SK-N-SH treated with all-trans-retinoic acid at 6 μM for 48 hours (cell line): ENCODE results near the gene FGF14.
A peak's percentile ranks its signal among the peaks of the same experiment; 100 is the strongest.

Source experiments
- ATAC-seq: fragments of 200-7000 bp; cut with Tn5 transposase; 3 replicates; pipeline ENCODE4 v1.9.1; 2020; ENCODE audit warnings: mild to moderate bottlenecking, moderate library complexity
- ARNTL ChIP-seq: fragments of 450-650 bp; formaldehyde crosslinking; IDR thresholded peaks from 2 replicates; pipeline ENCODE4 v1.5.0; 2020; ENCODE audit warnings: low read depth, mild to moderate bottlenecking, moderate library complexity, borderline replicate concordance
- CSDC2 ChIP-seq: fragments of 250-450 bp; sonication (Bioruptor Pico); IDR thresholded peaks from 2 replicates; pipeline ENCODE4 v1.5.0; 2020; ENCODE audit warnings: mild to moderate bottlenecking, moderate library complexity
- ESRRG ChIP-seq: fragments of 250-450 bp; sonication (Bioruptor Pico); IDR thresholded peaks from 2 replicates; pipeline ENCODE4 v1.6.1; 2021; ENCODE audit warnings: mild to moderate bottlenecking
- GLIS3 ChIP-seq: fragments of 250-450 bp; sonication (Bioruptor Pico); IDR thresholded peaks from 2 replicates; pipeline ENCODE4 v1.5.0; 2020; ENCODE audit warnings: mild to moderate bottlenecking, moderate library complexity
- ISL1 ChIP-seq: fragments of 250-450 bp; sonication (Bioruptor Pico); IDR thresholded peaks from 2 replicates; pipeline ENCODE4 v2.1.2; 2022; ENCODE audit warnings: mild to moderate bottlenecking, moderate library complexity
- RARB ChIP-seq: fragments of 250-450 bp; sonication (Bioruptor Pico); IDR thresholded peaks from 2 replicates; pipeline ENCODE4 v1.8.0; 2021; ENCODE audit warnings: mild to moderate bottlenecking, moderate library complexity
- TCF4 ChIP-seq: fragments of 250-450 bp; sonication (Bioruptor Pico); IDR thresholded peaks from 2 replicates; pipeline ENCODE4 v1.8.0; 2021; ENCODE audit warnings: mild to moderate bottlenecking, moderate library complexity, borderline replicate concordance
- ZC3H10 ChIP-seq: fragments of 250-450 bp; sonication (Bioruptor Pico); IDR thresholded peaks from 2 replicates; pipeline ENCODE4 v1.5.1; 2021; ENCODE audit warnings: mild to moderate bottlenecking, moderate library complexity
- ZFP3 ChIP-seq: fragments of 250-450 bp; sonication (Bioruptor Pico); IDR thresholded peaks from 2 replicates; pipeline ENCODE4 v1.5.0; 2020; ENCODE audit warnings: mild to moderate bottlenecking, moderate library complexity
- ZNF70 ChIP-seq: fragments of 450-650 bp; formaldehyde crosslinking; IDR thresholded peaks from 2 replicates; pipeline ENCODE4 v1.5.0; 2020; ENCODE audit warnings: mild to moderate bottlenecking, moderate library complexity
- ZNF8 ChIP-seq: fragments of 450-650 bp; formaldehyde crosslinking; IDR thresholded peaks from 2 replicates; pipeline ENCODE4 v1.5.0; 2020; ENCODE audit warnings: mild to moderate bottlenecking, moderate library complexity
- TF ChIP-seq, protein P1 (sequence below): fragments of 250-450 bp; sonication (Bioruptor Pico); IDR thresholded peaks from 2 replicates; pipeline ENCODE4 v1.8.0; 2020; ENCODE audit warnings: mild to moderate bottlenecking, moderate library complexity, borderline replicate concordance
- TF ChIP-seq, protein P2 (sequence below): fragments of 250-450 bp; sonication (Bioruptor Pico); IDR thresholded peaks from 2 replicates; pipeline ENCODE4 v1.5.1; 2021; ENCODE audit warnings: mild to moderate bottlenecking, moderate library complexity
- TF ChIP-seq, protein P3 (sequence below): fragments of 250-450 bp; sonication (Bioruptor Pico); IDR thresholded peaks from 2 replicates; pipeline ENCODE4 v1.5.1; 2020; ENCODE audit warnings: low read depth, mild to moderate bottlenecking, moderate library complexity
- TF ChIP-seq, protein P4 (sequence below): fragments of 250-450 bp; sonication (Bioruptor Pico); IDR thresholded peaks from 2 replicates; pipeline ENCODE4 v1.8.0; 2021; ENCODE audit warnings: low read depth, mild to moderate bottlenecking, moderate library complexity, borderline replicate concordance

Gene FGF14

DNA sequence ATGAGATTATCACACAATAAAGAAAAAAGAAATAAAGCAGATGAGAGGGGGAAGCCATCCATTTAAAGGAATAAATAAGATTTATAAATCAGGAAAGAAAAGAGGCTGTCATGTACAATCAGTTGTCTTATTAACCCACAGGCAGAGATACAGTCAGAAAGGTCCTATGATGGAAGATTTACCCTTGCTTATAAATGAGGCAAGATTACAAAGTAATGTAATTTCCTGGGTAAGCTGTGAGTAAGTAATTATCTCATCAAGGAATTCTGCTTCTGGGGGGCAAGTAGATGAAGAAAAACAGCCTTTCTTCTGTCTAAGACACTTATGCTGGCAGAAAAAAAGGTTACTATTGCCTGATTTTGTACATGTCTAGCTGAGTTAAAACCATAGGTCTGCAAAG, 146.4 kb downstream of the FGF14 start:
- TF ChIP-seq, protein P1, sequence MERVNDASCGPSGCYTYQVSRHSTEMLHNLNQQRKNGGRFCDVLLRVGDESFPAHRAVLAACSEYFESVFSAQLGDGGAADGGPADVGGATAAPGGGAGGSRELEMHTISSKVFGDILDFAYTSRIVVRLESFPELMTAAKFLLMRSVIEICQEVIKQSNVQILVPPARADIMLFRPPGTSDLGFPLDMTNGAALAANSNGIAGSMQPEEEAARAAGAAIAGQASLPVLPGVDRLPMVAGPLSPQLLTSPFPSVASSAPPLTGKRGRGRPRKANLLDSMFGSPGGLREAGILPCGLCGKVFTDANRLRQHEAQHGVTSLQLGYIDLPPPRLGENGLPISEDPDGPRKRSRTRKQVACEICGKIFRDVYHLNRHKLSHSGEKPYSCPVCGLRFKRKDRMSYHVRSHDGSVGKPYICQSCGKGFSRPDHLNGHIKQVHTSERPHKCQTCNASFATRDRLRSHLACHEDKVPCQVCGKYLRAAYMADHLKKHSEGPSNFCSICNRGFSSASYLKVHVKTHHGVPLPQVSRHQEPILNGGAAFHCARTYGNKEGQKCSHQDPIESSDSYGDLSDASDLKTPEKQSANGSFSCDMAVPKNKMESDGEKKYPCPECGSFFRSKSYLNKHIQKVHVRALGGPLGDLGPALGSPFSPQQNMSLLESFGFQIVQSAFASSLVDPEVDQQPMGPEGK (CRISPR knock-in tag): peak; percentile 50; the same call in 1 of the 2 replicates
- TF ChIP-seq, protein P2, sequence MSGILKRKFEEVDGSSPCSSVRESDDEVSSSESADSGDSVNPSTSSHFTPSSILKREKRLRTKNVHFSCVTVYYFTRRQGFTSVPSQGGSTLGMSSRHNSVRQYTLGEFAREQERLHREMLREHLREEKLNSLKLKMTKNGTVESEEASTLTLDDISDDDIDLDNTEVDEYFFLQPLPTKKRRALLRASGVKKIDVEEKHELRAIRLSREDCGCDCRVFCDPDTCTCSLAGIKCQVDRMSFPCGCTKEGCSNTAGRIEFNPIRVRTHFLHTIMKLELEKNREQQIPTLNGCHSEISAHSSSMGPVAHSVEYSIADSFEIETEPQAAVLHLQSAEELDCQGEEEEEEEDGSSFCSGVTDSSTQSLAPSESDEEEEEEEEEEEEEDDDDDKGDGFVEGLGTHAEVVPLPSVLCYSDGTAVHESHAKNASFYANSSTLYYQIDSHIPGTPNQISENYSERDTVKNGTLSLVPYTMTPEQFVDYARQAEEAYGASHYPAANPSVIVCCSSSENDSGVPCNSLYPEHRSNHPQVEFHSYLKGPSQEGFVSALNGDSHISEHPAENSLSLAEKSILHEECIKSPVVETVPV (CRISPR knock-in tag): no peak
- TF ChIP-seq ISL1 (CRISPR knock-in tag): peak; percentile 88
- peak; percentile 35; the same call in 1 of the 3 replicates for ATAC-seq

DNA sequence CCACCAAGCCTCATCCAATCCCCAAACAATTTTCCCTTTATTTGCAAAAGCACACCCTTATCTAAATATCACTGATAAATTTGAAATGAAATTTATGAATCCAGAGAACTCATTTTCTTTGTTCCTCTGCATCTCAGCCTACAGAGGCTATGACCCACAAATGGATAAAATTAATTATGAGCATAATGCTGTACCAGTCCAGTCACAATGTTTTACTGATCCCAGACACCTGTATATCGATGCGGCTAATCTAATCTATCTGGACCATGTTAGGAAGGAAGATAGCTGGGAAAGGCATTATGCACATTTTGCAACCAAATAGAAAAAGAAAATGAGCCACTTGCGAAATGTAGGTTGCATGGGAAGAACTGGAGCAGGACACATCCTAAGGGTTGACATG, 150.0 kb downstream of the FGF14 start:
- no peak for ATAC-seq
- no peak for TF ChIP-seq ZC3H10 (CRISPR knock-in tag)
- peak; percentile 68 for TF ChIP-seq TCF4
- TF ChIP-seq, protein P2 (CRISPR knock-in tag): no peak
- TF ChIP-seq ZNF8 (CRISPR knock-in tag): no peak
- TF ChIP-seq ZNF70: no peak

DNA sequence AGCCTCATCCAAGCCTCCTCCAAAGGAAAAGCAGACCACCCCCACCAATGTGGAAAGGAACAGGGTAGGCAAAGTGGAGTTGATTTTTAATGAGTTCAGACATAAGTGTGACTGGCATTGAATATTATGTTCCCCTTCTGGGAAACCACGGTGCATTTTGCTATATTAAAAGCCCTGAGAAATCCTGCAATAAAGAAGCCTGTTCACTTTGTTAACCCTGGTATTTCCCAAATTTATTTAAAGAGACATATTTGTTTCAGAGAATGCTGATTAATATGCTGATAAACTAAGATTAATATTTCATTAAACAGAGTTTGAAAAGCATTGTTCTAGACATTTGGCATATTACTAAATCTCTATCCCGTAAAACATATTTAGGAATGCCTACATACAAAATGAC, 151.4 kb downstream of the FGF14 start:
- no peak for TF ChIP-seq ZC3H10 (CRISPR knock-in tag)
- TF ChIP-seq ARNTL (CRISPR knock-in tag): no peak
- TF ChIP-seq, protein P3, sequence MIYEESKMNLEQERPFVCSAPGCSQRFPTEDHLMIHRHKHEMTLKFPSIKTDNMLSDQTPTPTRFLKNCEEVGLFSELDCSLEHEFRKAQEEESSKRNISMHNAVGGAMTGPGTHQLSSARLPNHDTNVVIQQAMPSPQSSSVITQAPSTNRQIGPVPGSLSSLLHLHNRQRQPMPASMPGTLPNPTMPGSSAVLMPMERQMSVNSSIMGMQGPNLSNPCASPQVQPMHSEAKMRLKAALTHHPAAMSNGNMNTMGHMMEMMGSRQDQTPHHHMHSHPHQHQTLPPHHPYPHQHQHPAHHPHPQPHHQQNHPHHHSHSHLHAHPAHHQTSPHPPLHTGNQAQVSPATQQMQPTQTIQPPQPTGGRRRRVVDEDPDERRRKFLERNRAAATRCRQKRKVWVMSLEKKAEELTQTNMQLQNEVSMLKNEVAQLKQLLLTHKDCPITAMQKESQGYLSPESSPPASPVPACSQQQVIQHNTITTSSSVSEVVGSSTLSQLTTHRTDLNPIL (CRISPR knock-in tag): peak; percentile 44
- TF ChIP-seq, protein P1 (CRISPR knock-in tag): peak; percentile 69; the same call in 1 of the 2 replicates
- TF ChIP-seq RARB (CRISPR knock-in tag): no peak; the same call in 1 of the 2 replicates
- TF ChIP-seq CSDC2 (CRISPR knock-in tag): no peak
- TF ChIP-seq ESRRG (CRISPR knock-in tag): peak; percentile 52; the same call in 1 of the 2 replicates
- TF ChIP-seq TCF4: 0 out of 2 replicates have a peak, but pooled peaks have one; percentile 28
- peak; percentile 99 for TF ChIP-seq ISL1 (CRISPR knock-in tag)
- TF ChIP-seq, protein P4, sequence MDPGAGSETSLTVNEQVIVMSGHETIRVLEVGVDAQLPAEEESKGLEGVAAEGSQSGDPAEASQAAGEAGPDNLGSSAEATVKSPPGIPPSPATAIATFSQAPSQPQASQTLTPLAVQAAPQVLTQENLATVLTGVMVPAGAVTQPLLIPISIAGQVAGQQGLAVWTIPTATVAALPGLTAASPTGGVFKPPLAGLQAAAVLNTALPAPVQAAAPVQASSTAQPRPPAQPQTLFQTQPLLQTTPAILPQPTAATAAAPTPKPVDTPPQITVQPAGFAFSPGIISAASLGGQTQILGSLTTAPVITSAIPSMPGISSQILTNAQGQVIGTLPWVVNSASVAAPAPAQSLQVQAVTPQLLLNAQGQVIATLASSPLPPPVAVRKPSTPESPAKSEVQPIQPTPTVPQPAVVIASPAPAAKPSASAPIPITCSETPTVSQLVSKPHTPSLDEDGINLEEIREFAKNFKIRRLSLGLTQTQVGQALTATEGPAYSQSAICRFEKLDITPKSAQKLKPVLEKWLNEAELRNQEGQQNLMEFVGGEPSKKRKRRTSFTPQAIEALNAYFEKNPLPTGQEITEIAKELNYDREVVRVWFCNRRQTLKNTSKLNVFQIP (CRISPR knock-in tag): peak; percentile 49; the same call in 1 of the 2 replicates
- no peak for TF ChIP-seq ZFP3 (CRISPR knock-in tag)
- no peak; the same call in 1 of the 2 replicates for TF ChIP-seq GLIS3 (CRISPR knock-in tag)
- TF ChIP-seq, protein P2 (CRISPR knock-in tag): peak; percentile 81; the same call in 1 of the 2 replicates
- ATAC-seq: peak; percentile 86
